GM12873 (cell line): ENCODE measurements around the gene PKP2.

Experiments used
- CTCF ChIP-seq: IDR thresholded peaks from 2 replicates; pipeline ENCODE4 v1.5.1; 2012; ENCODE audit warnings: low read depth, mild to moderate bottlenecking, moderate library complexity, low read length, control low read depth; ENCODE audit not compliant: insufficient read depth; ENCODE audit errors: missing control alignments

PKP2 gene

GRCh38 chr12:32754111-32754510 lies 142.5 kb downstream of the PKP2 start:
- TF ChIP-seq CTCF: no peak

- TF ChIP-seq CTCF: no peak
Measured at GRCh38 chr12:32753605-32754004, 143.0 kb downstream of the PKP2 start.

- TF ChIP-seq CTCF: no peak
Measured at GRCh38 chr12:32743264-32743663, 153.3 kb downstream of the PKP2 start.

- no peak for TF ChIP-seq CTCF
Measured at GRCh38 chr12:32742133-32742532, 154.4 kb downstream of the PKP2 start.
